ENCODE results near the gene SLC6A6.

DNA sequence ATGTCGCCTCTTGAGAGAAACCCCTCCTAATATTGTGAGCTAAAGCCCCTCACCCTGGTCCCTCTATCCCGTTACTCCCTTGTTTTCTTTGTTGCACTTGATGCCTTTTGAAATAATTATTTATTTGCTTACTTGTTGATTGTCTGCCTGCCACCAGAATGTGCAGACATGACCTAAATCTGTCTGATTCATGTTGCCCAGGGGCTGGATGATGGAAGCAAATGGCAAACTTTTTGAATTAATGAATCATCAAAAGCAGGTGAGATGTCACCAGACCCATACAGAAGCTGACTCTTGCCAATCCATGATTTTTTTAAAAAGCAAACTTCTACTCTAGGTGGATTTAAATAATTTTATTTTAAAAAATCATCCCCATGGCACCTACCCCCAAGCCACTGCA, 88.4 kb downstream of the SLC6A6 start:
- TF ChIP-seq CTCF (conservative IDR thresholded peaks at IDR 0.05 in 1 of 2, IDR thresholded peaks at IDR 0.05 in 1 of 2; ENCODE audit: extremely low read depth in 1 of 2, insufficient read depth in 1 of 2, low read depth in 1 of 2, low read length in 2 of 2): no peak
- TF ChIP-seq EZH2 (IDR thresholded peaks at IDR 0.05; ENCODE audit: borderline replicate concordance, low read length): no peak
